ENCODE measurements around the gene TOP3B.
"Not testable (repeated sequence)": the region's sequence is repeated elsewhere in the genome, so short reads cannot be mapped to it uniquely, and the experiment has no call there.

Gene TOP3B

GRCh38 chr22:21921184-21921721 is 61.3 kb downstream of the TOP3B start:
- no peak for DNase-seq

GRCh38 chr22:21920341-21921183 is 62.0 kb downstream of the TOP3B start:
- DNase-seq, result no peak

- no peak for DNase-seq
Measured at GRCh38 chr22:21919526-21920307, 62.9 kb downstream of the TOP3B start.

- DNase-seq, result no peak
Measured at GRCh38 chr22:21918466-21919185, 64.0 kb downstream of the TOP3B start.

- no peak for DNase-seq
Measured at GRCh38 chr22:21917959-21918261, 64.7 kb downstream of the TOP3B start.

- DNase-seq, result no peak
Measured at GRCh38 chr22:21917181-21917958, 65.2 kb downstream of the TOP3B start.

- no peak for DNase-seq
Measured at GRCh38 chr22:21916309-21916918, 66.2 kb downstream of the TOP3B start.

GRCh38 chr22:21915624-21916308 is 66.8 kb downstream of the TOP3B start:
- DNase-seq, result no peak

- DNase-seq, result not testable (repeated sequence)
Measured at GRCh38 chr22:21914033-21914642, 68.4 kb downstream of the TOP3B start.

GRCh38 chr22:21910367-21910766 is 72.2 kb downstream of the TOP3B start:
- DNase-seq, result not testable (repeated sequence)

GRCh38 chr22:21909871-21910270 is 72.7 kb downstream of the TOP3B start:
- DNase-seq, result no peak

- no peak for DNase-seq
Measured at GRCh38 chr22:21907638-21908522, 74.7 kb downstream of the TOP3B start.

Measured in right forelimb (tissue), 1 donor.